ENCODE measurements around the gene LRP6.

The LRP6 gene

DNA sequence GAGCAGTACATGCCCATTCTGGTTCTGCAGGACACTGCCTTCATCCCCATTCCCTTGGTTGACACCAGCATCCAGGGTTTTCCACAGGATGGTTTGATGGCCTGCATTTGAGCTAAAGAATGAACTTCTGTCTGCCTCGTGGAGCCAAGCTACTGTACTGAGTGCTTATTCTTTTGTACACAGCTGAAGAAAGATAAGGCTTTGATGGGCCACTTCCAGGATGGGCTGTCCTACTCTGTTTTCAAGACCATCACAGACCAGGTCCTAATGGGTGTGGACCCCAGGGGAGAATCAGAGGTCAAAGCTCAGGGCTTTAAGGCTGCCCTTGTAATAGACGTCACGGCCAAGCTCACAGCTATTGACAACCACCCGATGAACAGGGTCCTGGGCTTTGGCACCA is 172.4 kb downstream of the LRP6 start:
- TF ChIP-seq, protein P1, sequence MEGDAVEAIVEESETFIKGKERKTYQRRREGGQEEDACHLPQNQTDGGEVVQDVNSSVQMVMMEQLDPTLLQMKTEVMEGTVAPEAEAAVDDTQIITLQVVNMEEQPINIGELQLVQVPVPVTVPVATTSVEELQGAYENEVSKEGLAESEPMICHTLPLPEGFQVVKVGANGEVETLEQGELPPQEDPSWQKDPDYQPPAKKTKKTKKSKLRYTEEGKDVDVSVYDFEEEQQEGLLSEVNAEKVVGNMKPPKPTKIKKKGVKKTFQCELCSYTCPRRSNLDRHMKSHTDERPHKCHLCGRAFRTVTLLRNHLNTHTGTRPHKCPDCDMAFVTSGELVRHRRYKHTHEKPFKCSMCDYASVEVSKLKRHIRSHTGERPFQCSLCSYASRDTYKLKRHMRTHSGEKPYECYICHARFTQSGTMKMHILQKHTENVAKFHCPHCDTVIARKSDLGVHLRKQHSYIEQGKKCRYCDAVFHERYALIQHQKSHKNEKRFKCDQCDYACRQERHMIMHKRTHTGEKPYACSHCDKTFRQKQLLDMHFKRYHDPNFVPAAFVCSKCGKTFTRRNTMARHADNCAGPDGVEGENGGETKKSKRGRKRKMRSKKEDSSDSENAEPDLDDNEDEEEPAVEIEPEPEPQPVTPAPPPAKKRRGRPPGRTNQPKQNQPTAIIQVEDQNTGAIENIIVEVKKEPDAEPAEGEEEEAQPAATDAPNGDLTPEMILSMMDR (IDR thresholded peaks at IDR 0.05; ENCODE audit: low read length, missing control alignments) = no peak
- H3K4me3 ChIP-seq (replicated peaks; ENCODE audit: low read depth, low read length) = no peak overlapping the region
- DNase-seq (ENCODE audit: low read depth) = no peak

DNA sequence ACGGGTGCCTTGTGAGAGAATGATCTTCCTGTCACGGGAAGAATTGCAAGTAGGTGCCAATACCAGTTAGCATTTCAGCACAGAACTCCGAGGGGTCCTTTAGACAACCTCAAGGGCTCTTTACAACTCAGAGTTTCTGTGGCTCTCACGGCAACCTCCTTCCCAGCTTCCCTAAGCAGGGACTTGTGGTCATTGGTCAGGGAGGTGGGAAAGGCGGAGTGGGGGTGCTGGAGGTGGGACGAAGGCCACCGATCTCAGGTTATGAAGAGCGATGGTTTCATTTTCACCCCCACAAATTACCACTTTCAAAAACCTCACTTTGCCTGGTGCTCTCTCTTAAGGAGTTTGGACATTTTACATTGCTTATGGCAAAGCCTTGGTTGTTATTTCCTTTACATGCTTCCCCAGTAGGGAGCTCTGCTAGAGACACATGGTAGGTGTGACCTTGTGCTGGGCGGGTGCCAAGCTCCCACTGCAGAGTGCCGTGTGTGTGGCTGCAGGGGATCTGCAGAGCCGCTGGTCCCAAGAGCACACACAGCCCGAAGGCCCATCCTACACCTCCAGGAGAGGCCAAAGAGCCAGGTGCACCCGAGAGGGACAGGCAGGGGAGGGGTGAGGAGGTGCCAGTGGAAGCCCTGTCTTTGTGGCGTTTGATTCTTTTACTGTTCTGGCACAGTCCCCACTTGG is 174.7 kb downstream of the LRP6 start:
- DNase-seq (ENCODE audit: low read depth) = peak; percentile 35
- H3K4me3 ChIP-seq (replicated peaks; ENCODE audit: low read depth, low read length) = no peak overlapping the region
- TF ChIP-seq, protein P1 (IDR thresholded peaks at IDR 0.05; ENCODE audit: low read length, missing control alignments) = no peak

DNA sequence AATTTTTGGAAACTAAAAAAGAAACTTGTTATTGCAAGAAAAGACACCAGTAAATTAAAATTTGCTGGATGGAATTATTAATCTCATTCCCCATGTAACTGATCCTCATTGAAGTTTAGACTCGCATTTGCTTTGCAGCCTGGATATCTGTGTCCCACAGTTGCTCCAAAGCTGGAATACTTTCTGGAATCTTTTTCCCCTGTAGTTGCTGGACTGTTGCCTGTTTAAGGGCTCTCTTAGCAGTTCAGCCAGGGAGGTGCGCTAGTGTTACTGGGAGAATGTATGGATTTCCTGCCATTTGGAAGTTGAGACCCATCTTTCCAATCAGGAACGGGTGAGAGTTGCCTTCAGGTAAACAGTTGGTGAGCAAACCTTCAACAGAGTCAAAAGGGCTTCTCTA is 175.8 kb downstream of the LRP6 start:
- TF ChIP-seq, protein P1 (IDR thresholded peaks at IDR 0.05; ENCODE audit: low read length, missing control alignments) = no peak

DNA sequence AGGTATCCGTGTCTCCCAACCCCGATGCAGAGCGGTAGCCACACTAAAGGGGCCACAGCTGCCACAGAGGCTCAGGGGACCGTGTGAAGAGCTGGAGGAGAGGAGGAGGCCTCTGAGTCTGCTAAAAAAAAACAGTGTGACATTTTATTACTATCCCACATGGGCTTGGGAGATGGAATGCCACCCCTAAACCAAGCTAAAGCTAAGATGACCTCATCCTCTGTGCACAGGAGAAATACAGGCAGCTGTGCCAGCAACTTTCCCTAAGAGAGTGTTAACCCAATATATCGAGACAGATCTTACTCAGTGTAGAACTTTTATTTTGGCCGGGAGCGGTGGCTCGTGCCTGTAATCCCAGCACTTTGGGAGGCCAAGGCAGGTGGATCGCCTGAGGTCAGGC is 178.1 kb downstream of the LRP6 start:
- DNase-seq (ENCODE audit: low read depth) = no peak
- TF ChIP-seq, protein P1 (IDR thresholded peaks at IDR 0.05; ENCODE audit: low read length, missing control alignments) = no peak
- no peak overlapping the region for H3K4me3 ChIP-seq (replicated peaks; ENCODE audit: low read depth, low read length)

More for the DNA sequence above, 175.8 kb downstream of the LRP6 start:
- H3K4me3 ChIP-seq (replicated peaks; ENCODE audit: low read depth, low read length) = no peak overlapping the region
- no peak for DNase-seq (ENCODE audit: low read depth)

DNA sequence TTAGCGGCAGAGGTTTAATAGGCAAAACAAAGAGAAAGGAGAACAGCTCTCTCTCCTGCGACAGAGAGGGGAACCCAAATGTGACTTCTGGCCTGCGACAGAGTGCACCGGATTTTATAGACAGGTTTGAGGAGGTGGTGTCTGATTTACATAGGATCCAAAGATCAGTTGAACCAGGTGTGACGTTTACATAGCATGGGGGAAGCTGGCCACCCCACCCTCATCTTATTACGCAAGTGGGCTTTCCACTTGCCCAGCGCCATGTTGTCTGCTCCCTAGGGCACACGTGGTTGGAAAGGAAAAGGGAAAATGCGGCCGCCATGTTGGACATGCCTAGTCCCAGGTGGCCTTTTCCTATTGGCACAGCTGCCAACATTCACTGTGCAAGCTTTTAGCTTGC is 178.7 kb downstream of the LRP6 start:
- TF ChIP-seq, protein P1 (IDR thresholded peaks at IDR 0.05; ENCODE audit: low read length, missing control alignments) = no peak
- no peak for DNase-seq (ENCODE audit: low read depth)
- H3K4me3 ChIP-seq (replicated peaks; ENCODE audit: low read depth, low read length) = no peak overlapping the region

DNA sequence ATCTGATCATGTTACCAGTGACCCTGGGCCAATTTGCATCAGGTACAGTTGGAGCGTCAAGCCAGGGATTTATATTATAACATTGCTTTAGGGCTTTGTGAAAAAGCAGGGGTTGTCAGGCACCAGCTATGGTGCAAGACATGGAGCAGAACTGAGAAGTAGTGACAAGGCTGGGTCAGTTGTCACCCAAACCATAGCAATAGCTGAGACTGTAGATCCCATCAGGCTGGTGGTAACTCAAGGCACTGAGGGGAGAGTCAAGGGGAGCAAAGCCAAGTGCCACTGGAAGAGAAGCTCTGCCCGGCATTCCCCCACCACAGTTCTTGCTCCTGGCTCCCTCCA is 179.2 kb downstream of the LRP6 start:
- TF ChIP-seq, protein P1 (IDR thresholded peaks at IDR 0.05; ENCODE audit: low read length, missing control alignments) = no peak
- no peak overlapping the region for H3K4me3 ChIP-seq (replicated peaks; ENCODE audit: low read depth, low read length)
- DNase-seq (ENCODE audit: low read depth) = no peak
